HepG2 (cell line): ENCODE data around the gene DUS2. TPM values are rescaled to one million over a fixed set of nuclear protein-coding genes. Genes with fewer than 3 reads are reported as not detected.

Experiments
- ATF6 ChIP-seq: sonication (generic); formaldehyde crosslinking; conservative IDR thresholded peaks from 2 replicates; pipeline ENCODE4 v1.4.0; 2020; ENCODE audit warnings: missing genetic modification reagents
- BORCS8-MEF2B ChIP-seq: sonication (generic); formaldehyde crosslinking; IDR thresholded peaks from 2 replicates; pipeline ENCODE4 v1.8.0; 2022; ENCODE audit warnings: mild to moderate bottlenecking, missing genetic modification reagents
- FOXO1 ChIP-seq: sonication (generic); formaldehyde crosslinking; IDR thresholded peaks from 2 replicates; pipeline ENCODE4 v1.4.0; 2020; ENCODE audit warnings: missing genetic modification reagents
- HNRNPK ChIP-seq: fragments of 200-400 bp; formaldehyde crosslinking; IDR thresholded peaks from 2 replicates; pipeline ENCODE4 v1.6.1; 2018; ENCODE audit warnings: low read length, low read depth, moderate library complexity, mild to moderate bottlenecking; ENCODE audit not compliant: poor library complexity, severe bottlenecking
- HOXA3 ChIP-seq: sonication (generic); formaldehyde crosslinking; IDR thresholded peaks from 2 replicates; pipeline ENCODE4 v1.5.0; 2020; ENCODE audit warnings: missing genetic modification reagents
- IKZF4 ChIP-seq: sonication (generic); formaldehyde crosslinking; IDR thresholded peaks from 2 replicates; pipeline ENCODE4 v1.5.1; 2020; ENCODE audit warnings: borderline replicate concordance, mild to moderate bottlenecking, low read depth, missing genetic modification reagents; ENCODE audit errors: not compliant biosample characterization
- MEIS1 ChIP-seq: sonication (generic); formaldehyde crosslinking; IDR thresholded peaks from 2 replicates; pipeline ENCODE4 v1.9.0; 2021; ENCODE audit warnings: mild to moderate bottlenecking, missing genetic modification reagents, moderate library complexity, borderline replicate concordance
- MXI1 ChIP-seq: IDR thresholded peaks from 3 replicates; pipeline ENCODE4 v1.6.1; 2012; ENCODE audit warnings: low read depth, low read length, inconsistent platforms, borderline replicate concordance
- NFIC ChIP-seq: IDR thresholded peaks from 2 replicates; pipeline ENCODE4 v1.6.1; 2012; ENCODE audit warnings: mild to moderate bottlenecking, low read length, inconsistent platforms
- NKX3-1 ChIP-seq: sonication (generic); formaldehyde crosslinking; IDR thresholded peaks from 2 replicates; pipeline ENCODE4 v1.5.0; 2020; ENCODE audit warnings: missing genetic modification reagents
- PREB ChIP-seq: sonication (generic); formaldehyde crosslinking; IDR thresholded peaks from 2 replicates; pipeline ENCODE4 v1.4.0; 2020; ENCODE audit warnings: missing genetic modification reagents
- RAD21 ChIP-seq: fragments of 450-650 bp; formaldehyde crosslinking; IDR thresholded peaks from 2 replicates; pipeline ENCODE4 v1.5.0; 2020; ENCODE audit warnings: mild to moderate bottlenecking
- SIN3A ChIP-seq: IDR thresholded peaks from 2 replicates; pipeline ENCODE4 v1.6.1; 2011; ENCODE audit warnings: low read depth, mild to moderate bottlenecking, control low read depth, low read length, borderline replicate concordance
- SRY ChIP-seq: sonication (generic); formaldehyde crosslinking; IDR thresholded peaks from 2 replicates; pipeline ENCODE4 v1.8.0; 2022; ENCODE audit warnings: mild to moderate bottlenecking, missing genetic modification reagents
- ZC3H13 ChIP-seq: sonication (generic); formaldehyde crosslinking; IDR thresholded peaks from 2 replicates; pipeline ENCODE4 v1.8.1; 2023; ENCODE audit warnings: mild to moderate bottlenecking, missing genetic modification reagents, moderate library complexity
- ZNF17 ChIP-seq: sonication (generic); formaldehyde crosslinking; IDR thresholded peaks from 2 replicates; pipeline ENCODE4 v1.5.0; 2020; ENCODE audit warnings: mild to moderate bottlenecking, missing genetic modification reagents
- ZNF33B ChIP-seq: sonication (generic); formaldehyde crosslinking; IDR thresholded peaks from 2 replicates; pipeline ENCODE4 v1.5.1; 2020; ENCODE audit warnings: mild to moderate bottlenecking, missing genetic modification reagents
- ZNF605 ChIP-seq: sonication (generic); formaldehyde crosslinking; IDR thresholded peaks from 2 replicates; pipeline ENCODE4 v1.8.0; 2022; ENCODE audit warnings: mild to moderate bottlenecking, missing genetic modification reagents
- polyA plus RNA-seq, 8 experiments: library from polyadenylated mRNA; depleted of rRNA in 3 of 8; stranded (reverse) in 7 of 8; unstranded in 1 of 8; fragments of >200 nt; fragmentation: Illumina TruSeq in 4 of 8; extraction: Trizol in 4 of 8; gene quantifications; 2 replicates each; pipeline versions ENCODE4 v1.2.1 to v1.2.3, GENCODE V29; 2011 to 2016; ENCODE audit warnings: low read depth in 4 of 8, missing spikeins in 1 of 8, mixed read lengths in 1 of 8; ENCODE audit not compliant: insufficient read depth in 1 of 8
- total RNA-seq, 5 experiments: library from RNA; depleted of rRNA; stranded (reverse); fragments of >200 nt; fragmentation: Illumina TruSeq; extraction: Trizol; gene quantifications; 2 replicates each; pipeline ENCODE4 v1.2.3, GENCODE V29; 2016; ENCODE audit warnings: low read depth in 1 of 5
- TF ChIP-seq, protein P1 (sequence below): sonication (generic); formaldehyde crosslinking; IDR thresholded peaks from 2 replicates; pipeline ENCODE4 v1.8.0; 2022; ENCODE audit warnings: missing genetic modification reagents, mild to moderate bottlenecking, borderline replicate concordance
- TF ChIP-seq, protein P2 (sequence below): sonication (generic); formaldehyde crosslinking; IDR thresholded peaks from 2 replicates; pipeline ENCODE4 v1.4.0; 2020; ENCODE audit warnings: mild to moderate bottlenecking, missing genetic modification reagents
- TF ChIP-seq, protein P3 (sequence below): sonication (generic); formaldehyde crosslinking; IDR thresholded peaks from 2 replicates; pipeline ENCODE4 v1.8.1; 2023; ENCODE audit warnings: mild to moderate bottlenecking, missing genetic modification reagents, borderline replicate concordance

Gene DUS2
- total and polyA plus RNA-seq, 2 of the 13 experiments (the other 11 are each of a cell fraction or from before 2014, with no cell fraction given): 17.8 to 25.1 TPM

DNA sequence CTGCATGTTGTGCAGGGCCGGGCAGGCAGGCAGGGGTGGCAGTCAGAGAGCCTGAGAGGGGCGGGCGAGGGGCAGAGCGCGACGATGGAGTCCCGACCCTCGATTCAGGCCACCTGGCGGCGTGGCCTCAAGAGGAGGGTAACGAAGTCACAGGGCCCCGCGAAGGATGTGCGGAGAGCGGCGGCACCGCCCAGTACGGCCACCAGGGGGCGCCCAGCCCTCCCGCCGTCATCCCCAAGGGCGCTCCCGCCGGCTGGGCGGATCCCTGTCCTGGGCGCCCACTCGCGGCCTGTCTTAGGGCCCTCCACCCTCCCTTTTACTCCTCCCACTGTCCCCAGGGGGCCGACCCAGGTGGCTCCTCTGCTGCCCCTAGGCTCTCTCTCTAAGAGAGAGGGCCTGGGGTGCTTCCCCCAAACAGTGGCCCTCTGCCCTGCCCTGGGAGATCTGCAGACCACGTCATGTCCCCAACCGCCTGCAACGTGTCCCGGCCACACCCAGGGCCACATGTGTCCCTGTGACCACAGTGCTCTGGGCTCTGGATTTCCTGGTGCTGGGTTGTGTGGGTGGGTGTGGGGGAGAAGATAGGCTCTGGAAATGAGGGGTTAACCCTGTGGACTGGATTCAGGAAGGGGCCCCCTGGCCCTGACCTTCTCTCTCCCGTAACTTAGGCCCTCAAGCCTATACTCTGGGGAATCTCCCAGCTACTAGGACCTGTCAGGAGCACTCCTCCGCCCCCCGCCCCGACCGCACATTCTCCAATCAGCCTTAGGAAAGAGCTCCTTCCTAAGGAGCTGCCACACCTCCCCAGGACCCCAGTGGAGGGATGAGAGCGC lies 29.7 kb upstream of the DUS2 start (continued):
- TF ChIP-seq FOXO1 (CRISPR knock-in tag) (peak; percentile 58; the same call in 1 of the 2 replicates), MEIS1 (CRISPR knock-in tag) (peak; percentile 69; the same call in 1 of the 2 replicates), MXI1 (peak; percentile 30; the same call in 1 of the 3 replicates), ZNF605 (CRISPR knock-in tag) (peak; percentile 80), ATF6 (peak; percentile 69; the same call in 1 of the 2 replicates), ZNF33B (CRISPR knock-in tag) (no peak), NFIC (no peak), SIN3A (no peak; the same call in 1 of the 2 replicates), IKZF4 (CRISPR knock-in tag) (no peak), PREB (CRISPR knock-in tag) (no peak), SRY (CRISPR knock-in tag) (peak; percentile 45; the same call in 1 of the 2 replicates), HOXA3 (peak; percentile 91), HNRNPK (peak; percentile 90), ZC3H13 (CRISPR knock-in tag) (peak; percentile 86), NKX3-1 (CRISPR knock-in tag) (peak; percentile 60; the same call in 1 of the 2 replicates), BORCS8-MEF2B (CRISPR knock-in tag) (peak; percentile 65), ZNF17 (CRISPR knock-in tag) (no peak), RAD21 (CRISPR knock-in tag) (peak; percentile 97)
- TF ChIP-seq, protein P1, sequence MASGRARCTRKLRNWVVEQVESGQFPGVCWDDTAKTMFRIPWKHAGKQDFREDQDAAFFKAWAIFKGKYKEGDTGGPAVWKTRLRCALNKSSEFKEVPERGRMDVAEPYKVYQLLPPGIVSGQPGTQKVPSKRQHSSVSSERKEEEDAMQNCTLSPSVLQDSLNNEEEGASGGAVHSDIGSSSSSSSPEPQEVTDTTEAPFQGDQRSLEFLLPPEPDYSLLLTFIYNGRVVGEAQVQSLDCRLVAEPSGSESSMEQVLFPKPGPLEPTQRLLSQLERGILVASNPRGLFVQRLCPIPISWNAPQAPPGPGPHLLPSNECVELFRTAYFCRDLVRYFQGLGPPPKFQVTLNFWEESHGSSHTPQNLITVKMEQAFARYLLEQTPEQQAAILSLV (CRISPR knock-in tag): 0 out of 2 replicates have a peak, but pooled peaks have one; percentile 24
- TF ChIP-seq, protein P2, sequence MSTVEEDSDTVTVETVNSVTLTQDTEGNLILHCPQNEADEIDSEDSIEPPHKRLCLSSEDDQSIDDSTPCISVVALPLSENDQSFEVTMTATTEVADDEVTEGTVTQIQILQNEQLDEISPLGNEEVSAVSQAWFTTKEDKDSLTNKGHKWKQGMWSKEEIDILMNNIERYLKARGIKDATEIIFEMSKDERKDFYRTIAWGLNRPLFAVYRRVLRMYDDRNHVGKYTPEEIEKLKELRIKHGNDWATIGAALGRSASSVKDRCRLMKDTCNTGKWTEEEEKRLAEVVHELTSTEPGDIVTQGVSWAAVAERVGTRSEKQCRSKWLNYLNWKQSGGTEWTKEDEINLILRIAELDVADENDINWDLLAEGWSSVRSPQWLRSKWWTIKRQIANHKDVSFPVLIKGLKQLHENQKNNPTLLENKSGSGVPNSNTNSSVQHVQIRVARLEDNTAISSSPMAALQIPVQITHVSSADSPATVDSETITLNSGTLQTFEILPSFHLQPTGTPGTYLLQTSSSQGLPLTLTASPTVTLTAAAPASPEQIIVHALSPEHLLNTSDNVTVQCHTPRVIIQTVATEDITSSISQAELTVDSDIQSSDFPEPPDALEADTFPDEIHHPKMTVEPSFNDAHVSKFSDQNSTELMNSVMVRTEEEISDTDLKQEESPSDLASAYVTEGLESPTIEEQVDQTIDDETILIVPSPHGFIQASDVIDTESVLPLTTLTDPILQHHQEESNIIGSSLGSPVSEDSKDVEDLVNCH (CRISPR knock-in tag): no peak
- TF ChIP-seq, protein P3, sequence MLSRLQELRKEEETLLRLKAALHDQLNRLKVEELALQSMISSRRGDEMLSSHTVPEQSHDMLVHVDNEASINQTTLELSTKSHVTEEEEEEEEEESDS (CRISPR knock-in tag): no peak
